Measurements from ENCODE around the gene UGT3A2.

DNA sequence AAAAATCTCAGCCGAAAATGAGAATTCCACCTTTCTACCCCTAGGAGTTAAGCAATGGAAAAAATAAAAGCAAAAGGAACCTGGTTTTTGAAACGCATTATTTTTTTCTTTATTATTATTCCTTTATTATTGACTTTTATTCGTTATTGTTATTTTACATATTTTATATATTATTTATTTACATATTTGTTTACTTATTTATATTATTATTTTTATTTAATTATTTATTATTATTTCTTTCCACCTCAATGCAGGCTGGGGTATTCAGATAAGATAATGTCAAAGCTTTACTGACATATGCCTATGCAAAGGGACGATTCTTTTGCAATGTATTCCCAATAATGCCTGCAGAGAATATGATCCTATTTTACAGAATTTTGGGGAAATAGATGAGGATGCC, 16.7 kb downstream of the UGT3A2 start:
- TF ChIP-seq ZC3H10 (CRISPR knock-in tag; IDR thresholded peaks at IDR 0.05) (no peak), TSHZ2 (CRISPR knock-in tag; IDR thresholded peaks at IDR 0.05) (no peak), ZNF565 (CRISPR knock-in tag; conservative IDR thresholded peaks at IDR 0.05; ENCODE audit: low read depth) (no peak), RARB (CRISPR knock-in tag; IDR thresholded peaks at IDR 0.05) (no peak)

Measured in SK-N-SH treated with all-trans-retinoic acid at 6 μM for 48 hours (cell line).